BLaER1 treated with 17β-estradiol and CSF1 and Interleukin-3, amounts not matched to agents 10 nM and 100 nM (cell line): ENCODE measurements around the gene MED12.

Experiments used
- H3K27ac ChIP-seq, 11 experiments: shearing (Covaris generic); formaldehyde crosslinking; 2 replicates each; pipeline ENCODE4 v1.8.1; 2022
- H3K27me3 ChIP-seq, 11 experiments: shearing (Covaris generic); formaldehyde crosslinking; 2 replicates each; pipeline ENCODE4 v1.8.1; 2022
- H3K36me3 ChIP-seq, 11 experiments: shearing (Covaris generic); formaldehyde crosslinking; 2 replicates each; pipeline ENCODE4 v1.8.1; 2022
- H3K4me1 ChIP-seq, 10 experiments: shearing (Covaris generic); formaldehyde crosslinking; 2 replicates each; pipeline ENCODE4 v1.8.1; 2022
- H3K4me2 ChIP-seq, 11 experiments: shearing (Covaris generic); formaldehyde crosslinking; 2 replicates each; pipeline ENCODE4 v1.8.1; 2022
- H3K4me3 ChIP-seq, 10 experiments: shearing (Covaris generic); formaldehyde crosslinking; 2 replicates each; pipeline ENCODE4 v1.8.1; 2022
- H3K9ac ChIP-seq, 11 experiments: shearing (Covaris generic); formaldehyde crosslinking; 2 replicates each; pipeline ENCODE4 v1.8.1; 2022
- H3K9me3 ChIP-seq, 11 experiments: shearing (Covaris generic); formaldehyde crosslinking; replicated peaks in 1 of 11; 2 replicates each; pipeline ENCODE4 v1.8.1; 2022
- H4K20me1 ChIP-seq, 11 experiments: shearing (Covaris generic); formaldehyde crosslinking; 2 replicates each; pipeline ENCODE4 v1.8.1; 2022
- Cebpa-rat ChIP-seq, 11 experiments: shearing (Covaris generic); IDR thresholded peaks; 2 replicates each; pipeline ENCODE4 v1.8.1; 2022

Gene MED12

GRCh38 chrX:71144651-71145050 is 26.3 kb downstream of the MED12 start, which contains the start of gene NLGN3:
NLGN3 (plus strand) TSS chrX:71144841; CDS start chrX:71147750, 2,909 bp downstream.
- Histone ChIP-seq H3K4me1 (peaks cover 19 to 29% (median 23%) of the 10 kb centered on the region in 10 experiments), H4K20me1 (peaks cover 0 to 29% (median 0%) of the 10 kb centered on the region in 11 experiments; a peak in 5 of 22 replicates), H3K27ac (no peak within 1 kb of the TSS), H3K4me2 (peak within 1 kb of the TSS in 10 of 11 experiments; percentile 19 to 54 (median 42); a peak in 11 of 22 replicates), H3K9me3 (no peaks in the 10 kb centered on the region), H3K9ac (no peak within 1 kb of the TSS), H3K36me3 (peaks cover 11 to 43% (median 22%) of the 10 kb centered on the region in 11 experiments; a peak in 19 of 22 replicates), H3K4me3 (no peak within 1 kb of the TSS), H3K27me3 (peaks cover 20 to 82% (median 59%) of the 10 kb centered on the region in 11 experiments)
- TF ChIP-seq Cebpa-rat (IDR thresholded peaks at IDR 0.05), result no peak

GRCh38 chrX:71147496-71148277 is 29.3 kb downstream of the MED12 start:
- H4K20me1 ChIP-seq, result peaks cover 0 to 17% (median 0%) of the 10 kb centered on the region in 11 experiments; a peak in 5 of 22 replicates
- peak overlapping the region; percentile 10 to 79 (median 53); a peak in 21 of 22 replicates for H3K4me2 ChIP-seq
- no peak for TF ChIP-seq Cebpa-rat (IDR thresholded peaks at IDR 0.05)
- H3K9me3 ChIP-seq, result no peaks in the 10 kb centered on the region
- peak overlapping the region in 3 of 11 experiments; percentile 17 to 48 (median 23); a peak in 3 of 22 replicates for H3K27ac ChIP-seq
- H3K4me3 ChIP-seq, result no peak overlapping the region
- peaks cover 0 to 14% (median 3%) of the 10 kb centered on the region in 11 experiments; a peak in 6 of 22 replicates for H3K36me3 ChIP-seq
- H3K27me3 ChIP-seq, result peaks cover 19 to 83% (median 59%) of the 10 kb centered on the region in 11 experiments
- no peak overlapping the region for H3K9ac ChIP-seq
- peaks cover 20 to 50% (median 33%) of the 10 kb centered on the region in 10 experiments for H3K4me1 ChIP-seq

- Histone ChIP-seq H3K27ac (no peak overlapping the region), H3K4me1 (peaks cover 20 to 56% (median 33%) of the 10 kb centered on the region in 10 experiments), H3K36me3 (peaks cover 0 to 8% (median 2%) of the 10 kb centered on the region in 11 experiments; a peak in 5 of 22 replicates), H3K4me2 (peak overlapping the region in 5 of 11 experiments; percentile 47 to 71 (median 54); a peak in 2 of 22 replicates), H3K4me3 (no peak overlapping the region), H3K27me3 (peaks cover 22 to 83% (median 59%) of the 10 kb centered on the region in 11 experiments), H4K20me1 (peaks cover 0 to 23% (median 0%) of the 10 kb centered on the region in 11 experiments; a peak in 6 of 22 replicates), H3K9ac (no peak overlapping the region), H3K9me3 (no peaks in the 10 kb centered on the region)
- TF ChIP-seq Cebpa-rat (IDR thresholded peaks at IDR 0.05), result no peak
Observed at GRCh38 chrX:71148278-71148663, 29.9 kb downstream of the MED12 start.

- no peak for TF ChIP-seq Cebpa-rat (IDR thresholded peaks at IDR 0.05)
- Histone ChIP-seq H3K27me3 (peaks cover 22 to 97% (median 65%) of the 10 kb centered on the region in 11 experiments), H3K9ac (no peak overlapping the region), H3K27ac (no peak overlapping the region), H3K4me1 (peaks cover 29 to 74% (median 49%) of the 10 kb centered on the region in 10 experiments), H3K4me3 (no peak overlapping the region), H3K9me3 (no peaks in the 10 kb centered on the region), H3K36me3 (no peaks in the 10 kb centered on the region), H3K4me2 (peak overlapping the region in 7 of 11 experiments; percentile 8 to 50 (median 29); a peak in 10 of 22 replicates), H4K20me1 (peaks cover 0 to 16% (median 0%) of the 10 kb centered on the region in 11 experiments; a peak in 5 of 22 replicates)
Observed at GRCh38 chrX:71151366-71151765, 33.0 kb downstream of the MED12 start.

GRCh38 chrX:71154196-71154595 is 35.8 kb downstream of the MED12 start:
- Histone ChIP-seq H3K27me3 (peaks cover 19 to 83% (median 59%) of the 10 kb centered on the region in 11 experiments), H3K27ac (peak overlapping the region in 7 of 11 experiments; percentile 2 to 55 (median 39); a peak in 5 of 22 replicates), H3K4me3 (no peak overlapping the region), H3K4me2 (peak overlapping the region; percentile 52 to 79 (median 59)), H3K9ac (no peak overlapping the region), H3K36me3 (peaks cover 0 to 9% (median 0%) of the 10 kb centered on the region in 11 experiments; a peak in 1 of 22 replicates), H4K20me1 (peaks cover 0 to 14% (median 0%) of the 10 kb centered on the region in 11 experiments; a peak in 4 of 22 replicates), H3K9me3 (no peaks in the 10 kb centered on the region), H3K4me1 (peaks cover 13 to 59% (median 31%) of the 10 kb centered on the region in 10 experiments)
- no peak for TF ChIP-seq Cebpa-rat (IDR thresholded peaks at IDR 0.05)

- no peak overlapping the region for H3K4me3 ChIP-seq
- H3K9me3 ChIP-seq, result no peaks in the 10 kb centered on the region
- H3K4me1 ChIP-seq, result peaks cover 13 to 61% (median 32%) of the 10 kb centered on the region in 10 experiments
- H3K9ac ChIP-seq, result peak overlapping the region in 3 of 11 experiments; percentile 9 to 33 (median 10); a peak in 2 of 22 replicates
- TF ChIP-seq Cebpa-rat (IDR thresholded peaks at IDR 0.05), result no peak
- H4K20me1 ChIP-seq, result peaks cover 0 to 14% (median 0%) of the 10 kb centered on the region in 11 experiments; a peak in 4 of 22 replicates
- peaks cover 0 to 9% (median 0%) of the 10 kb centered on the region in 11 experiments; a peak in 1 of 22 replicates for H3K36me3 ChIP-seq
- H3K4me2 ChIP-seq, result peak overlapping the region; percentile 52 to 79 (median 59)
- H3K27ac ChIP-seq, result peak overlapping the region in 9 of 11 experiments; percentile 2 to 55 (median 31); a peak in 10 of 22 replicates
- H3K27me3 ChIP-seq, result peaks cover 14 to 83% (median 54%) of the 10 kb centered on the region in 11 experiments
Observed at GRCh38 chrX:71154641-71155040, 36.2 kb downstream of the MED12 start.

GRCh38 chrX:71158603-71159002 is 40.2 kb downstream of the MED12 start:
- H3K36me3 ChIP-seq, result peaks cover 0 to 9% (median 0%) of the 10 kb centered on the region in 11 experiments; a peak in 1 of 22 replicates
- H4K20me1 ChIP-seq, result peaks cover 0 to 7% (median 0%) of the 10 kb centered on the region in 11 experiments; a peak in 5 of 22 replicates
- no peaks in the 10 kb centered on the region for H3K9me3 ChIP-seq
- no peak overlapping the region for H3K4me2 ChIP-seq
- H3K4me3 ChIP-seq, result no peak overlapping the region
- H3K4me1 ChIP-seq, result peaks cover 21 to 39% (median 26%) of the 10 kb centered on the region in 10 experiments
- H3K9ac ChIP-seq, result no peak overlapping the region
- H3K27ac ChIP-seq, result no peak overlapping the region
- TF ChIP-seq Cebpa-rat (IDR thresholded peaks at IDR 0.05), result no peak
- H3K27me3 ChIP-seq, result peaks cover 15 to 77% (median 41%) of the 10 kb centered on the region in 11 experiments

GRCh38 chrX:71159335-71159734 is 40.9 kb downstream of the MED12 start:
- H3K4me3 ChIP-seq, result no peak overlapping the region
- H3K9ac ChIP-seq, result no peak overlapping the region
- H3K4me2 ChIP-seq, result no peak overlapping the region
- peaks cover 18 to 77% (median 41%) of the 10 kb centered on the region in 11 experiments for H3K27me3 ChIP-seq
- no peak overlapping the region for H3K27ac ChIP-seq
- H4K20me1 ChIP-seq, result peaks cover 0 to 7% (median 0%) of the 10 kb centered on the region in 11 experiments; a peak in 4 of 22 replicates
- TF ChIP-seq Cebpa-rat (IDR thresholded peaks at IDR 0.05), result no peak
- H3K9me3 ChIP-seq, result no peaks in the 10 kb centered on the region
- peaks cover 20 to 37% (median 24%) of the 10 kb centered on the region in 10 experiments for H3K4me1 ChIP-seq
- H3K36me3 ChIP-seq, result peaks cover 0 to 9% (median 0%) of the 10 kb centered on the region in 11 experiments; a peak in 1 of 22 replicates
